T-helper 2 cell (primary cell): ENCODE results near the gene CHRNA5.
"Not testable (repeated sequence)": the region's sequence is repeated elsewhere in the genome, so short reads cannot be mapped to it uniquely, and the experiment has no call there.

ENCODE experiments used
- DNase-seq, 5 experiments: peaks; one replicate each; pipeline versions ENCODE4 v3.0.0 to v3.0.0-alpha.2; 2012 to 2022
- total RNA-seq, 2 donors: gene quantifications; one replicate each; lab custom pipeline; 2026; lab: John Stamatoyannopoulos, UW

The CHRNA5 gene
- total RNA-seq, result 0.61 to 0.62 reads per million in 2 donors

DNA sequence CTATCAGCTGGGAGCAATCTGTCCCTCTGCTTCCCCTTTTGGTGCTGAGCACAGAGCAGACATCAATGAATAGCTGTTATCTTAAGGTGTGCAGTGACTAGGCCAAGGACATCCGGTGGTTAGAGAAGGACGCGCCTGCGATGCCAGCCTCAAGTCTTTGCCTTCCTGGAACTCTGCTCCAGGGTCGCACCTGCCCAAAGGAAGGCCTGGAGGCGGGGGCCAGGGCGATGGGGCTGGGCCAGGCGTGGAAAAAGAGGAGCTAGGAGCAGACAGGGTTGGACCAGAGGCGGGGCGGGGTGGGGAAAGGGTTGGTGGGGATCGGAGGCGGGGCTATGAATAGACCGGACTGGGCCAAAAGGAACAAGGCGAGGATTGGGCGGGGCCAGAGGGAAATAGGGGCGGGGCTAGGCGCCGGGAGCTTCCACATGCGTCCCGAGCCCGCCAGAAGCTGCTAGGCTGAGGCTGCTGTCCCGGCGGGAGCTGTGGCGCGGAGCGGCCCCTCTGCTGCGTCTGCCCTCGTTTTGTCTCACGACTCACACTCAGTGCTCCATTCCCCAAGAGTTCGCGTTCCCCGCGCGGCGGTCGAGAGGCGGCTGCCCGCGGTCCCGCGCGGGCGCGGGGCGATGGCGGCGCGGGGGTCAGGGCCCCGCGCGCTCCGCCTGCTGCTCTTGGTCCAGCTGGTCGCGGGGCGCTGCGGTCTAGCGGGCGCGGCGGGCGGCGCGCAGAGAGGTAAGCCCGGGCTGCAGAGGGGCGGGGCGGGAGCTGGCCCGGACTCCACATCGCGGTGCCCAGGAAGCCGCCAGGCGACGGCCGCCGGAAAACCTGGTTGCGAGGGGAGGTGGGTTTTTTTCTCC is at the start of gene CHRNA5:
Gene CHRNA5, plus strand, starts transcription at position 424 of the 854 bp plus-strand sequence. Its CDS starts 200 bp downstream, at position 624.
- peak; percentile 31 to 67 (median 44) for DNase-seq

DNA sequence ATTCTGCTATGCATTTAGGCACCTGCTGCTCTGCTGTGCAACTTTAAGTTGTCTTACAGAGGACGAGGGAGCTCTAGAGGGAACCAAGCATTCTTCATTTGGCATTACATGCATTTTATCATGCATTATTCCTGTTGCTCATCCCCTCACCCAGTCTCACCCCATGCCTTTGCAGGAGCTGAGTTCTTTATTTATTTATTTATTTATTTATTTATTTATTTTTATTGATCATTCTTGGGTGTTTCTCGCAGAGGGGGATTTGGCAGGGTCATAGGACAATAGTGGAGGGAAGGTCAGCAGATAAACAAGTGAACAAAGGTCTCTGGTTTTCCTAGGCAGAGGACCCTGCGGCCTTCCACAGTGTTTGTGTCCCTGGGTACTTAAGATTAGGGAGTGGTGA is 45.3 kb upstream of the CHRNA5 start:
- DNase-seq, result not testable (repeated sequence)

DNA sequence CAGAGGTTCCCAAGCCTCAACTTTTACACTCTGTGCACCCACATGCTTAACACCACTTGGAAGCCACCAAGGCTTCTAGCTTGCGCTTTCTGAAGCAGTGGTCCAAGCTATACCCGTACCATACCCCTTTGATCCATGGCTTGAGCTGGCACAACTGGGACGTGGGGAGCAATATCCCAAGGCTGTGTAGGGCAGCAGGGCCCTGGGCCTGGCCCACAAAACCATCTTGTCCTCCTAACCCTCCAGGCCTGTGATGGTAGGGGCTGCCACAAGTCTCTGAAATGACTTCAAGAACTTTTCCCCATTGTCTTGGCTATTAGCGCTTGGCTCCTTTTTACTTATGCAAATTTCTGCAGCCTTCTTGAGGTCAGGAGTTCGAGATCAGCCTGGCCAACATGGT is 41.1 kb upstream of the CHRNA5 start:
- no peak for DNase-seq

DNA sequence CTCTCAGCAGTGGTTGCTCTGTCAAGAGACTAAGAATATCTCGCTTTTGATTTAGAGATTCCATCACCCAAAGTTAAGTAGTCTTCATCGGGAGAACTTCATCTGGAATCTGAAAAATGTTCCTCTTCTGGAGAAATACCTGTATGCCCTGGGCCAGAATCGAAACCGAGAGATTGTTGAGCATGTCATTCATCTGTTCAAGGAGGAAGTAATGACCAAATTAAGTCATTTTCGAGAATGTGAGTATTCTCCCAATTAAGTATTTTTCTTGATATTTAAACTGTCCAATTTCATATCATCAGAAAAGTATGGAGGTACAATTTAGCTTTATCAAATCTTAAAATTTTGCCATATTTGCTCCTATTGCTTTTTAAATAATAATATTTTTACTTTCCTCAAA is 38.0 kb upstream of the CHRNA5 start:
- DNase-seq, result no peak

DNA sequence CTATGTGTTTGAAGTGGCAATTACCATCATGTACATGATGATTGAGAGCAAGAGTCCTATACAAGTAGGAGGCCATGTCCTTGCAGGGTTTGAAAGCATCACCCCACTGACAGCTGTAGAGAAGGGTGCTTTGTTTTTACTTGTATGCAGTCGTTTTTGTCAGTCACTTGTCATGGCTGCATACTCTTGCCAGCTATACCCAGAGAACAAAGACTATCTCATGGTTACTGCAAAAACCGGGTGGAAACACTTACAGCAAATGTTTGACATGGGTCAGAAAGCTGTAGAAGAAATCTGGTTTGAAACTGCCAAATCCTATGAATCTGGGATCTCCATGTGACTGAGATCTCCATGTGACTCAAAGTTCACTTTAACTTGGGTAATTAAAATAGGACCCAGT is 32.0 kb upstream of the CHRNA5 start:
- no peak for DNase-seq

DNA sequence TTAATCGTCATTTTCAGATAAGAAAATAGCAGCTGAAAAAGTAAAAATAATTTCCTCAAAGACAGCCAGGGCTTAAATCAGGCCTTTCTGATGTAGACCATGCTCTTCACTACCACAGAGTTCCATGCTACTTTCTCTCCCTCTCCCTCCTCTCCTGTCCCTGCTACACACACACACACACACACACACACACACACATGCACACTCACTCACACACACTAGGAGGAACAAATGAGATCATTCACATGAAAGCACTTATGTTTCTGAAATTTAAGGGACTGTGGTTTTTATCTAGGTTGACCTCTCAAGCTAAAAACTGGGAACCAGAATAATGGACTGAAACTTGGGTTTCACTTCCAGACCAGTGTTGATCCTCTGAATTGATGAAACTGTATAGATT is 29.2 kb upstream of the CHRNA5 start:
- no peak for DNase-seq

DNA sequence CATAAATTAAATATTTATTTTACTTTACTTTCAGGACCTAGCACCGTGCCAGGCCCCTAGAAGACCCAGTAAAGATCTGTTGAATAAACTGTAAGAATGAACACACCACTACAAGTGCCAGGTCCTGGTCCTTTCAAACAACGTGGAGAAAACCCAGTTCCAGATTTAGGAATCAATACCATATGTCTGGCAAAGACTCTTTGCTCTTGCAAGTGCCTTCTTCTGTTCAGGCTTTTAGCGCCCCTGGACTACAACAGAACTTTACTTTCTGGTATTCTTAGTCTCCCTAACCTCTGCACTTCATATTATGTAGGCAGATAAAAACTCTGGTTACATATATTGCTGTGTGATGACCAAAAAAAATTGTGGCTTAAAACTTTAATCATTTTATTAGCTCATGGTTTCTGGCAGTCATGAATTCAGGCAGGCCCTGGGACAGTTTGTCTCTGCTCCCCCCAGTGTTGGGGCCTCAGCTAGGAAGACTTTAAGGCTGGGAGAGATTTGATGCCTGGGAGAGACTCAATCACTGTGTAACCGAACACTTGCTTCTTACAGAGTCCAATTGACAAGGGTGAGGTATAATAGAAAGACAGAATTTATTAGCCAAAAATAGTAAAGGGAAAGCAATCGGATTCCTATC is 27.9 kb upstream of the CHRNA5 start:
- DNase-seq, result no peak

DNA sequence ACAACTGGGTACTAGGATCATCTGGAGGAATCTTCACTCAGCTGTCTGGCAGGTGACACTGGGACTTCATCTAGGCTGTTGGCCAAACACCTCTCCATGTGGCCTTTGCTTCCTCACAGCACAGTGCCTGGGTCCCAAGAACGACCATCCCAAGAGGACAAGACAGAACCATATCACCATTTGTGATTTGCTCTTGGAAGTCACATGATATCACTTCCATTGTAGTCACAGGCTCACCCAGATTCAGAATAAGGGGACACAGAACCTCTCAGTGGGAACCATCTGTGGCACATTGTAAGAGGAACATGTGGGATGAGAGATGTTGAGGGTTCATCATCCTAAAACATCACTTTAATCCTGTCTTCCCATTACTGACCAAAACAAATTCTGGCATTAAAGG is 27.0 kb upstream of the CHRNA5 start:
- DNase-seq, result no peak

DNA sequence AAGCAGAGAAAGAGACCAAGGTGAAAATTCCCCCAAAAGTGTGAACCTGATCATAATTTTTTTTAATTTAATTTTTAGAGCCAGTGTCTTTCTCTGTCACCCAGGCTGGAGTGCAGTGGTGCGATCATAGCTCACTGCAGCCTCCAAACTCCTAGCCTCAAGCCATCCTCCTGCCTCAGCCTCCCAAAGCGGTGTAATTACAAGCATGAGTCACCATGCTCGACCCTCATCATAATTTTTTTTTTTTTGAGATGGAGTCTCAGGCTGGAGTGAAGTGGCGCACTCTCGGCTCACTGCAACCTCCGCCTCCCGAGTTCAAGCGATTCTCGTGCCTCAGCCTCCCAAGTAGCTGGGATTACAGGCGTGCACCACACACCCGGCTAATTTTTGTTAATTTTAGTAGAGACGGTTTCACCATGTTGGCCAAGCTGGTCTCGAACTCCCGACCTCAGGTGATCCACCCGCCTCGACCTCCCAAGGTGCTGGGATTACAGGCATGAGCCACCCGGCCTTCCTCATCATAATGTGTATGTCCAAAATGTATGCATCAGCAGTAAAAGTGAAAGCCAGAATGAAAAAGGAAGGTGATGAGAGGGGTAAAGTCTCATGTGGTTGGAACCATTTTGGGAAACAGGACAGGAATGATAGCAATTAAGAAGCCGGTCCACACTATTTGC is 25.7 kb upstream of the CHRNA5 start:
- DNase-seq, result not testable (repeated sequence)

DNA sequence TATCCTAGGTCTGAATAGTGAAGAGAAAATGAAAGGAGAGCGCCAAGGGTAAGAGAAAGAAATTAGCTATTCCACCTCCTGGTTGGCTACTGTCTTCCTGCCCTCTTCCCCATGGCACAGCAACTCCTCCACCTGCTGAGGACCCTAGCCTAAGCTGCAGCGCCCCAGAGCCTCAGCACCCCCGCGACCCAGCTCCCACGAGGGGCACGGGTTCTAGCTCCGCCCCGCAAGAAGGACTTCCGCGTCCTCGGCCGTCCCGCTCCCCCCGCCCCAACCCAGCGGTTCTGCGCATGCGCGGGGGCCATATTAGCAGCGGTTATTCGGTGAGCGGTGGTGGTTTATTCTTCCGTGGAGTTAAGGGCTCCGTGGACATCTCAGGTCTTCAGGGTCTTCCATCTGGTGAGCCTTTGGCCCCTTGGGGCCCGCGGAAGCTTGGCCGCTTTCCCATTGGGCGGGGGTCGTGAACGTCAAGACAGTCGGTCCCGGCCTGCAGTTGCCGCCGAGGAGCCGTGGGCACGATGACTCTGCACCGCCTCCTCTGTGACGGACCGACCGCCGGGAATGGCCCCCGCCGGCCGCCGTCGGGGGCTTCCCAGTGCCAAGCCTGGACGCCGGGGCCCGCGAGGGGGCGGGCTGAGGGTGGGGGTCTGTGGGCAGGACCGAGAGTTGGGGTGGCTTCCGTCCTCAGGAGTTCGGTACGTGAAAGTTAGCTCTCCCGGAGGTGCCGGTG is 25.0 kb upstream of the CHRNA5 start, which contains the start of gene PSMA4:
Gene PSMA4, plus strand, starts transcription at position 304 of the 730 bp plus-strand sequence. CDS start 1,484 bp downstream, outside the sequence.
- DNase-seq, result peak; percentile 88 to 92 (median 91)

DNA sequence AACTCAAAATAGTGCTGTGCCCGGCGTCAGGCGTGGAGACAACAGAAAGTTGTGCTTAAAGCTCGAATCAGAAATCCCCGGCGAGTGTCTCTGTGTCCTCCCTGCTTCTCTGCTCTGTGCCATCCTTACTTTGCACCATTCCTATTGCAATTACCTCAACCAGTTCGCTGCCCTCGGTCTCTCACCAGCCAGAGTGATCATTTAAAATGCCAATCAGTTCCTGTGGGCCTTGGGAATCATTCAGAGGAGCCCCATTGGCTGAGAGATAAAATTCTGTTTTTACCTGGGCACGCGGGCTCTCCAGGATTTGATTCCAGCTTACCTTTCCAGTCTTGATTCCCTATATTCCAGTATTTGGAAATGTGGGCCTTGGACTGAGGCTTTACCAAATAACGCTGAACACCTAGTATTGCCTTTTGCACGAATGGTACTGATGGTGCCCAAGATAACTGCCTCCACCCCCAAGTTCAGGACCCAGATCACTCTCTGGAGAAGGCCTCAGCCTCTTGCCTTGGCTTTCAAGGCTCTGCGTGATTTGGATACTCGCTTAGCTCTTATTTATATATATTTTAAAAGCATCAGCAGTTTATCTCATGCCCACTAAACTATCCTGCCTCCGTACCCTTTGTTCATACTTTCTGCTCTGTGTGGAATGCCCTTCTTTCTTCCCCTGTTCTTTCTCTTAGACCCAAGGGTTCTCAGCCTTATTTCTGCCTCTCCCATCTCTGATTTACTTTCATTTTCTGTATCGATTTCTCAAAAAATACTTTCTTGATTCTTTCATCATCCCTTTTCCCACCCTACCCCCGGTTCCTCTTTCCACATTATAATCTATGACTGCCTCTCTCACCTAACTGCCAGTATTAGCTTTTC is 24.2 kb upstream of the CHRNA5 start:
- peak in 3 of 5 experiments; percentile 2 to 45 (median 6) for DNase-seq

DNA sequence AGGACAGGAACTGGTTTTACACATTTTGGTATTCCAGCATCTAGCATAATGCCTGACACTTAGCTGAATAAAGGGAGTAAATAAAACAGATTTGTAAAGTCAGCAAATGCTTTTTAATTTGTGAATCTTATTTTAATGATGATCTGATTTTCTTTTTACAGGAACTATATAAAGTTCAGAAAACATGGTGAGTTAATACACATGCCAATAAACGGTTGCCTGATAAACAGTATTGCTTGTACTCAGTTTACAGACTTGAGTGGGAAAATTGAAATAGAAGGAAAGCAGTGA is 23.6 kb upstream of the CHRNA5 start:
- no peak for DNase-seq

DNA sequence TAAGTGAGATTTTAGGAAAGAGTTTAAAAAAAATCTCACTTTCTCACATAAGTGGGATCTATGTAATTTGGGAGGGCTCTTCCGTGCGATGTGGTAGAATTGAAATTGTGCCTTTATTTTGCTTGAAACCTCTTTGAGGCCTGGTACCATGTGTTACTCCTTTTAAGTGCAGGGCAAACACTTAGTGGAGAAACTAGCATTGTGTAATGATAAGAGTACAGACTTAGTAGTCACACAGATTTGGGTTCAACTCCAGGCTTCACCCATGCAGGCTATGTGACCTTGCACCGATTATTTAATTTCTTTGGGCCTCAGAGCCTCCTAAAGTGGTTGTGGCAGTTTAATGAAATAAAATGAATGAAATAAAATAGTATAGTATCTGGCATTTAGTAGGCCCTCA is 22.7 kb upstream of the CHRNA5 start:
- no peak for DNase-seq

DNA sequence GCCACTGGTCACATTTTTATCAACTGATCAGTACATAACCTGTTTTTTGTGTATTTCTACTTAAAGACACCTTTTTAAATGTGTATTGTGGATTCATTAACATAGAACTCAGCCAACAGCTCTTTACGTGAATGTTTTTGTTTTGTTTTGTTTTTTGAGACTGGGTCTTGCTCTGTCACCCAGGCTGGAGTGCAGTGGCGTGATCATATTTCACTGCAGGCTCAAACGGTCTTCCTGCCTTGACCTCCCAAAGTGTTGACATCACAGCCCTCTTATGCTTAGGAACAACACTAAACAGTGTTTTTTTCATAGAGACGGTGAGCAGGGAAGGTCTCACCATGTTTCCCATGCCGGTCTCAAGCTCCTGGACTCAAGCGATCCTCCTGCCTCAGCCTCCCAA is 15.1 kb upstream of the CHRNA5 start:
- no peak for DNase-seq

DNA sequence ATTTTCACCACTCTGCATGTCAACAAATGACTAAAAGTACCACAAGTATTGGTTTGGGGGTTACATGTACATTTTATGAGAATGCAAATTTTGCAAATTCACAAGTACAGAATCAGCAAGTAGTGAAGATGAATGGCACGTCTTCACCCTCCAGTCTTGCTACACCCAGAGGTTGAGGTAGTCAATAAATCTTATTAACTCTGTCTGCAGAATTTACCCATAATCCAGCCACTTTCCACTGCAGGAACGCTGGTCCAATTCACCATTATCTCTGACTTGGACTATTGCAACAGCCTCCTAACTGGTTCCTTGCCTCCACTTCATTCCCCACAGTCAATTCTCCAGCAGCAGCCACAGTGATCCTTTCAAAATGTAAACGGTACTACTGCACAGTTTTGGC is 14.5 kb upstream of the CHRNA5 start:
- no peak for DNase-seq

DNA sequence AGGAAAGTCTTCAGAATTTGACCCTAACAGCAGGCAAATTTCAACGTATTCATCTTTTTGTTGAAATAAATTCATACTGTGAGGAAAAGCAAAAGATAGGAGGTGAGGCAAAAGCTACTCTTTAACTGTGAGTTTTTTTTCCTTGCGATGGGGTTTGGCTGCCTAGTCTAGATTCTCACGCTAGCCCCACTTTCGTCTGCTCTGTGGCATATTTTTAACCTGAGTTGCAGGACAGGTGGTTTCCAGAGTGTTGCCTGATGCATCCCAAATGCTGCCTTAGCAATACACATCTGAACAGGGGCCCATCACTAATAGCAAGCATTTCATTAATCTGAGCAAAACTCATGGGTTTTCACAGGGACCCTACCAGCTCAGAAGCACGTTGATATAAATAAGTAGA is 13.4 kb upstream of the CHRNA5 start:
- no peak for DNase-seq

DNA sequence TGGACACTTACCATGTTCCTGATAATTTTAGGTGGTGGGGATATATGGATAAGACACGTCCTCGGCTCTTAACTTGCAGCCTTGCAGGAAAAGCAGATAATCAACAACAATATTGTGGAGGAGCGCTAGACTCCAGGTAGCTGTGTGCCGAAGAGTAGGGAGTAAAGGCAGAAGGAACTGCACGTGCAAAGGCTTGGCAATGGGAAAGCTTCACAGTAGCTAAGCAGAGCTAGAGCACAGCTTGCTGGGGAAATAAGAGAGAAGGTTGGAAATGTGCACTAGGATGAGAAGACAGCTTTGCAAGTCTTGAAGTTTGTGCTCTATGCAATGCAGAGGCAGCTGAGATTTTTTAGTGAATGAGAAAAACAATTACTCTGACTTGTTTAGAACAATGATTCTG is 12.7 kb upstream of the CHRNA5 start:
- DNase-seq, result no peak

DNA sequence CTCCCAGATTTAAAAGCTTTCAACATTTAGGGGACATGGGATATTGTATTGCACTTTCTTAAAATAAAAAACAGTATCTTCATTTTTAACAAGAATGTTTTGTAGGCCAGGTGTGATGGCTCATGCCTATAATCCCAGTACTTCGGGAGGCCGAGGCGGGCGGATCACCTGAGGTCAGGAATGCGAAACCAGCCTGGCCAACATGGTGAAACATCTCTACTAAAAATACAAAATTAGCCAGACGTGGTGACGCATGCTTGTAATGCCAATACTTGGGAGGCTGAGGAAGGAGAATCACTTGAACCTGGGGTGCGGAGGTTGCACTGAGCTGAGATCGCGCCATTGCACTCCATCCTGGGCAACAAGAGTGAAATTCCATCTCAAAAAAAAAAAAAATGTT is 5.1 kb upstream of the CHRNA5 start:
- not testable (repeated sequence) for DNase-seq

DNA sequence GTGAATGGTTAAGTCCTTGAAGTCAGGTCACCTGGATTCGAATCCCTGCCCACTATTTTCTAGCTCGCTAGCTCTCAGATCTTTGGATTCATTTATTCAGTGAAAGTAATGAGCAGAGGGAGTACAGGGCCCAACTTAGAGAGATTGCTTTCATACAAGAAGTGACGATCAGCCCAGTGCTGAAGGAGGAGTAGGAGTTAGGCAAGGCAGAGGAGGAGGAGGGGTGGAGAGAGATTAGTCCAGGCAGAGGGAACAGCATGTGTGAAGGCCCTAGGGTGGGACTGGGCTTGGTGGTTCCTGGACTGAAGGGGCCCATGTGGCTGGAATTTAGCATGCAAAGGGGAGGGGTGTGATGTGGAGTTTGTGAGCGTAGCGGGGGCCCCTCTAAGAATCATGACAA is 3.8 kb upstream of the CHRNA5 start:
- DNase-seq, result no peak

DNA sequence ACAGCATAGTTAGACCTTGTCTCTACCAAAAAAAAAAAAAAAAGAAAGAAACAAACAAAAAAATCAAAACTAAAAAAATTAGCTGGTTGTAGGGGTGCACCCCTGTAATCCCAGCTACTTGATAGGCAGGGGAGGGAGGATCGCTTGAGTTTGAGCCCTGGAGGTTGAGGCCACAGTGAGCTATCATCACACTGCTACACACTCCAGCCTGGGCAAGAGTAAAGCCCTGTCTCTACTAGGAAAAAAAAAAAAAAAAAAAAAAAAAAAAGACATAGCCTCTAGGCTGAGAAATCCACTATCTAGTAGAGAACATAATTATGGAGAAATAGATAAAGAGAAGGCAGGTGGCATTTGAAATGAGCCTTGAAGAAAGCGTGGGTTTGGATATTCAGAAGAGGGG is 2.2 kb upstream of the CHRNA5 start:
- no peak for DNase-seq

DNA sequence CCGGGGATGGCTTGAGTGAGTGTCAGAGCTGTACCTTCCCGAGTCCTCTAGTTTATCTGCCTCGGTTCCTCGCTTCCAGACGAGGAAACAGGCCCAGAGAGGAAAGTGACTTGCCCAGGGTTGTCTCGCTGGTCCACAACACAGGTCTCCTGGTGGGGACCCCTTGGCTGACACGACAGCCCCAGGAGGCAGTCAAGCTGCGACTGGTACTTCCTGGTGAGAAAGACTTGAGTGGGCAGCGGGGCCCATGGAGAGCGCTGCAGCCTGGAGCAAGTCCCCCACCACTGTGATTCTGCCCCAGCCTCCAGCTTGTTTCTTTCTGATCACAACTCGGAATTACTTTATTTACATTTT is 600 bp upstream of the CHRNA5 start:
- DNase-seq, result no peak
